Measurements from ENCODE around the gene ASPRV1. TPM values are rescaled to one million over a fixed set of nuclear protein-coding genes. Genes with fewer than 3 reads are reported as not detected.

The ASPRV1 gene
- total RNA-seq, 4 donors from 2014 or later = 0.95 to 1.2 TPM; not detected in 2

DNA sequence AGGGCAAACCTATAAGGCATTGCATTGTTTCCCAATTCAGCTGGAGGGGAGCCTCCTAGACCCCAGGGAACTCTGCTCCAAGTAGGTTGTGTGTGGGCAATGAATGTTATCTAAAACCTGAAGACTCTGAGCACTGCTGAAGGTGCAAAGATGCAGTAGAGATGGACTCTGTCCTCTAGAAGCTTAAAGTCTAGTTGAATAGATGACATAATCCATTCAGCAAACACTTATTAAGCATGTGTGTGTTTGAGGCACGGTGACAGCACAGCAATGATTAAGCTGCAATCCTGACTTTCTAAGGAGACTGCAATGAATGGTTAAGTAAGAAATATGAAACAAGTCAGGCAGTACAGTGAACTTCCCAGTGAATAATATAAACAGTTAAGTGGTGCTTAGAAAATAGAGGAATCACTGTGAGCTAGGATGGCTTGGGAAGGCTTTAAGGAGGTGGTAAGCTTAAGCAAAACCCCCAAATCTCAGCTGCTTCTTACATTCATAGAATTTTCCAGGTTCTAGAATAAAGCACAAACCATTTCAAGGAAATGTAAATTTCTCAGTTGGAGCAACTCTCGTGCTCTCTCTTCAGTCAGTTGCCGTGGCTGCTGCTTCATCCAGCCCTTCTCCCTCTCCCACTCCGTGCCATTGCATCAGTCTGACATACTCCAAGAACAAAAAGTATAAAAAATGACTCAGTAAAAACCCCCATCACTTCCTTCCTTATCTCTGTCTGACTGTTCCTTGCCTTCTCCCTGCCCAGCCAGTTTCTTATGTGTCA lies 27.4 kb downstream of the ASPRV1 start:
- Histone ChIP-seq H3K36me3 (peaks cover 0 to 40% (median 18%) of the 10 kb centered on the region in 4 donors), H3K4me3 (no peak overlapping the region), H3K27me3 (no peaks in the 10 kb centered on the region), H3K9me3 (no peaks in the 10 kb centered on the region), H3K27ac (peak overlapping the region; percentile 23 to 52 (median 34)), H3K4me1 (peaks cover 0 to 19% (median 10%) of the 10 kb centered on the region in 4 donors)
- in situ Hi-C loops (cut with MboI; ENCODE audit: low pct_ligation_motif_present in 1 of 4, low pct_unique_long_range_greater_than_20kb in 1 of 4, low sequenced_read_pairs in 3 of 4) = loop anchor here in 1 of 4 donors (25.0 kb wide), 1 partner anchor 128 kb away; no protein-coding TSS in a partner anchor
- 49 to 68% methylated on average over 3 to 4 of the region's 4 CpGs for WGBS, 2 donors (ENCODE audit: low coverage in 1 of 2)
- intact Hi-C loops (cut with DNase I; ENCODE audit: low total_unique reads) = no loop called here
- TF ChIP-seq EP300 (IDR thresholded peaks at IDR 0.05; ENCODE audit: low read depth) = no peak
- peak in 1 of 3 donors; percentile 10 for TF ChIP-seq POLR2AphosphoS5 (IDR thresholded peaks at IDR 0.05)
- no peak for TF ChIP-seq POLR2A (IDR thresholded peaks at IDR 0.05)
- DNase-seq = no peak

DNA sequence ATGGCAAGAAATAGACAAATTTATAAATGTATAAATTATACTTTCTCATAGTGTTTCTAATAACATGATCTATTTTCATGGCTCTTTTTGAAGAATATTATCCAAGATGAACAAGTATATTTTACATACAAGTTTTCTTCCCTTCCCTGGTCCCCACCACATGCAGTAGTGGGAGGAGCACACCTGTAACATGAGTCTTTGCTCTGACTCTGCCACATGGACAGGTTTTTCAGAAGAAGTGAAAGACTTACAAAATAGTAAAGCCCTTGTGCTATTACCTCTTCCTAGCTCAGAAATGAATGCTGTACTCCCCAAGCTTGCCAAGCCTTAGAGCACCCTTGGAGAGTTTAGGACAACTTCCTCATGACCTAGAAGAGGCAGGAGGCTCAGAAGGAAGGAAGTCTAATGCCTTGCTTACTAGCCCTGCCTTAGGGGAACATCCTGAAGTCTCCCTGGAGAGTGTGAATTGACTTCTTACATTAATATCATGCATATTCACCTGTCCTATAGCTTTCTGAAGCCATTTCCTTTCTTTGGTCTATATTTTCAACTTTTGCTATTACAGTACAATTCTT lies 28.1 kb downstream of the ASPRV1 start:
- H3K4me1 ChIP-seq = peaks cover 0 to 19% (median 10%) of the 10 kb centered on the region in 4 donors
- in situ Hi-C loops (cut with MboI; ENCODE audit: low pct_ligation_motif_present in 1 of 4, low pct_unique_long_range_greater_than_20kb in 1 of 4, low sequenced_read_pairs in 3 of 4) (loop anchor here in 1 of 4 donors (25.0 kb wide), 1 partner anchor 129 kb away; no protein-coding TSS in a partner anchor), intact Hi-C loops (cut with DNase I; ENCODE audit: low total_unique reads) (no loop called here)
- peak overlapping the region; percentile 23 to 52 (median 34) for H3K27ac ChIP-seq
- no peak overlapping the region for H3K4me3 ChIP-seq
- no peaks in the 10 kb centered on the region for H3K9me3 ChIP-seq
- H3K36me3 ChIP-seq = peaks cover 0 to 33% (median 14%) of the 10 kb centered on the region in 4 donors
- H3K27me3 ChIP-seq = no peaks in the 10 kb centered on the region
- TF ChIP-seq EP300 (IDR thresholded peaks at IDR 0.05; ENCODE audit: low read depth) = no peak
- TF ChIP-seq, protein P1, sequence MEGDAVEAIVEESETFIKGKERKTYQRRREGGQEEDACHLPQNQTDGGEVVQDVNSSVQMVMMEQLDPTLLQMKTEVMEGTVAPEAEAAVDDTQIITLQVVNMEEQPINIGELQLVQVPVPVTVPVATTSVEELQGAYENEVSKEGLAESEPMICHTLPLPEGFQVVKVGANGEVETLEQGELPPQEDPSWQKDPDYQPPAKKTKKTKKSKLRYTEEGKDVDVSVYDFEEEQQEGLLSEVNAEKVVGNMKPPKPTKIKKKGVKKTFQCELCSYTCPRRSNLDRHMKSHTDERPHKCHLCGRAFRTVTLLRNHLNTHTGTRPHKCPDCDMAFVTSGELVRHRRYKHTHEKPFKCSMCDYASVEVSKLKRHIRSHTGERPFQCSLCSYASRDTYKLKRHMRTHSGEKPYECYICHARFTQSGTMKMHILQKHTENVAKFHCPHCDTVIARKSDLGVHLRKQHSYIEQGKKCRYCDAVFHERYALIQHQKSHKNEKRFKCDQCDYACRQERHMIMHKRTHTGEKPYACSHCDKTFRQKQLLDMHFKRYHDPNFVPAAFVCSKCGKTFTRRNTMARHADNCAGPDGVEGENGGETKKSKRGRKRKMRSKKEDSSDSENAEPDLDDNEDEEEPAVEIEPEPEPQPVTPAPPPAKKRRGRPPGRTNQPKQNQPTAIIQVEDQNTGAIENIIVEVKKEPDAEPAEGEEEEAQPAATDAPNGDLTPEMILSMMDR (IDR thresholded peaks at IDR 0.05) = no peak
- no peak for TF ChIP-seq POLR2A (IDR thresholded peaks at IDR 0.05)
- TF ChIP-seq POLR2AphosphoS5 (IDR thresholded peaks at IDR 0.05) = no peak
- no peak for DNase-seq

- Histone ChIP-seq H3K4me3 (no peak overlapping the region), H3K9me3 (no peaks in the 10 kb centered on the region), H3K36me3 (peaks cover 0 to 25% (median 12%) of the 10 kb centered on the region in 4 donors), H3K4me1 (peaks cover 0 to 19% (median 10%) of the 10 kb centered on the region in 4 donors), H3K27me3 (no peaks in the 10 kb centered on the region), H3K27ac (peak overlapping the region in 1 of 4 donors; percentile 12)
- in situ Hi-C loops (cut with MboI; ENCODE audit: low pct_ligation_motif_present in 1 of 4, low pct_unique_long_range_greater_than_20kb in 1 of 4, low sequenced_read_pairs in 3 of 4) (loop anchor here in 1 of 4 donors (25.0 kb wide), 1 partner anchor 130 kb away; no protein-coding TSS in a partner anchor), intact Hi-C loops (cut with DNase I; ENCODE audit: low total_unique reads) (no loop called here)
- no peak for DNase-seq
- no peak for TF ChIP-seq POLR2A (IDR thresholded peaks at IDR 0.05)
- TF ChIP-seq, protein P1 (IDR thresholded peaks at IDR 0.05) = no peak
- TF ChIP-seq EP300 (IDR thresholded peaks at IDR 0.05; ENCODE audit: low read depth) = no peak
- no peak for TF ChIP-seq POLR2AphosphoS5 (IDR thresholded peaks at IDR 0.05)
- 63 to 64% methylated on average over 1 of the region's 1 CpG for WGBS, 2 donors (ENCODE audit: low coverage in 1 of 2)
These were observed 28.9 kb downstream of the ASPRV1 start for GRCh38 chr2:69932596-69932922.

GRCh38 chr2:69931832-69932595 lies 29.4 kb downstream of the ASPRV1 start:
- Histone ChIP-seq H3K36me3 (peaks cover 0 to 24% (median 9%) of the 10 kb centered on the region in 4 donors), H3K27me3 (no peaks in the 10 kb centered on the region), H3K4me1 (peaks cover 0 to 19% (median 10%) of the 10 kb centered on the region in 4 donors), H3K9me3 (no peaks in the 10 kb centered on the region), H3K4me3 (no peak overlapping the region), H3K27ac (peak overlapping the region in 2 of 4 donors; percentile 0 to 12)
- WGBS, 2 donors (ENCODE audit: low coverage in 1 of 2) = 90 to 93% methylated on average over 5 to 7 of the region's 7 CpGs
- in situ Hi-C loops (cut with MboI; ENCODE audit: low pct_ligation_motif_present in 1 of 4, low pct_unique_long_range_greater_than_20kb in 1 of 4, low sequenced_read_pairs in 3 of 4) = loop anchor here in 1 of 4 donors (25.0 kb wide), 1 partner anchor 130 kb away; no protein-coding TSS in a partner anchor
- no peak for DNase-seq
- intact Hi-C loops (cut with DNase I; ENCODE audit: low total_unique reads) = no loop called here
- no peak for TF ChIP-seq POLR2AphosphoS5 (IDR thresholded peaks at IDR 0.05)
- TF ChIP-seq EP300 (IDR thresholded peaks at IDR 0.05; ENCODE audit: low read depth) = no peak
- TF ChIP-seq, protein P1 (IDR thresholded peaks at IDR 0.05) = no peak
- TF ChIP-seq POLR2A (IDR thresholded peaks at IDR 0.05) = no peak

All from transverse colon (tissue), 4 donors.